ENCODE measurements around the gene GPR62. TPM values are rescaled to one million over a fixed set of nuclear protein-coding genes. Genes with fewer than 3 reads are reported as not detected.
A peak's percentile ranks its signal among the peaks of the same experiment; 100 is the strongest.

GPR62 gene
- total and polyA plus RNA-seq, 11 donors: 0.06 to 0.27 (median 0.20) TPM; not detected in 4

DNA sequence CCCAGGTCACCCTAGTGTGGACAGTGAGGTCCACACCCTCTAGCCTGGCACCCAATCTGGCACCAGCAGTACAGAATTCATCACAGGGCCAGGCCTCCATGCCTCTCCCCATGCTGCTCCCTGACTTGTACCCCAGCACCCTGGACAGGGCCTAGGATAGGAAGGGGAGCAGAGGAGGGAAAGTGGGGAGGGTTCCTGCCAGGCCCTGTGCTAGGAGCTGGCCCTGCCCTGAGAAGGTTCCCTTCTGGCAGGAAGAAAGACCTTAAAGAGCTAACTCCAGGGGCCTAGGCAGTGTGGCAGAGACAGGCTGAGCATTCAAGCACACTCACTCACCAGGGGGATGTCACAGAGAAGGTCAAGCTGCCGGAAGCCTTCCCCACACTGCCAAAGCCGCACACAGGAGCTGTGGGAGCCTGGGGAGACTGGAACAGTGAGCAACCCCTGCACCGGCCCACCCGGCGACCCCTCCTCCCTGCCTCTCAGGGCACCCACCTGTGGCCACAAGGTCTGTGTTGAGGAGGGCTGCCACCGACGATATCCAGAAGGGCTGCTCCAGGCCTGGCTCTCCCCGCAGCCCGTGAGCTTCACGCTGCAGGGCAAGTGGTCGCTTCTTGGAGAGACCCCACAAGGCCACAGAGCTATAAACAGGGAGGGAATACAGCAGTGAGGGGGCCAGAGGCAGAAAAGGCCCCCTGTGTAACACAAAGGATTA is 20.9 kb upstream of the GPR62 start:
- intact Hi-C loops (cut with DNase I): no loop called here
- DNase-seq (no peak), ATAC-seq (no peak)
- Histone ChIP-seq H3K9me3 (no peaks in the 10 kb centered on the region), H3K27ac (no peak overlapping the region), H3K4me1 (no peaks in the 10 kb centered on the region), H3K4me3 (no peak overlapping the region), H3K27me3 (no peaks in the 10 kb centered on the region), H3K36me3 (peaks cover 0 to 68% (median 48%) of the 10 kb centered on the region in 9 donors)
- no peak for TF ChIP-seq POLR2A (IDR thresholded peaks at IDR 0.05)
- TF ChIP-seq, protein P1, sequence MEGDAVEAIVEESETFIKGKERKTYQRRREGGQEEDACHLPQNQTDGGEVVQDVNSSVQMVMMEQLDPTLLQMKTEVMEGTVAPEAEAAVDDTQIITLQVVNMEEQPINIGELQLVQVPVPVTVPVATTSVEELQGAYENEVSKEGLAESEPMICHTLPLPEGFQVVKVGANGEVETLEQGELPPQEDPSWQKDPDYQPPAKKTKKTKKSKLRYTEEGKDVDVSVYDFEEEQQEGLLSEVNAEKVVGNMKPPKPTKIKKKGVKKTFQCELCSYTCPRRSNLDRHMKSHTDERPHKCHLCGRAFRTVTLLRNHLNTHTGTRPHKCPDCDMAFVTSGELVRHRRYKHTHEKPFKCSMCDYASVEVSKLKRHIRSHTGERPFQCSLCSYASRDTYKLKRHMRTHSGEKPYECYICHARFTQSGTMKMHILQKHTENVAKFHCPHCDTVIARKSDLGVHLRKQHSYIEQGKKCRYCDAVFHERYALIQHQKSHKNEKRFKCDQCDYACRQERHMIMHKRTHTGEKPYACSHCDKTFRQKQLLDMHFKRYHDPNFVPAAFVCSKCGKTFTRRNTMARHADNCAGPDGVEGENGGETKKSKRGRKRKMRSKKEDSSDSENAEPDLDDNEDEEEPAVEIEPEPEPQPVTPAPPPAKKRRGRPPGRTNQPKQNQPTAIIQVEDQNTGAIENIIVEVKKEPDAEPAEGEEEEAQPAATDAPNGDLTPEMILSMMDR (IDR thresholded peaks at IDR 0.05): no peak
- 89 to 98% (median 95%) methylated on average over 11 of the region's 11 CpGs for WGBS, 4 donors

DNA sequence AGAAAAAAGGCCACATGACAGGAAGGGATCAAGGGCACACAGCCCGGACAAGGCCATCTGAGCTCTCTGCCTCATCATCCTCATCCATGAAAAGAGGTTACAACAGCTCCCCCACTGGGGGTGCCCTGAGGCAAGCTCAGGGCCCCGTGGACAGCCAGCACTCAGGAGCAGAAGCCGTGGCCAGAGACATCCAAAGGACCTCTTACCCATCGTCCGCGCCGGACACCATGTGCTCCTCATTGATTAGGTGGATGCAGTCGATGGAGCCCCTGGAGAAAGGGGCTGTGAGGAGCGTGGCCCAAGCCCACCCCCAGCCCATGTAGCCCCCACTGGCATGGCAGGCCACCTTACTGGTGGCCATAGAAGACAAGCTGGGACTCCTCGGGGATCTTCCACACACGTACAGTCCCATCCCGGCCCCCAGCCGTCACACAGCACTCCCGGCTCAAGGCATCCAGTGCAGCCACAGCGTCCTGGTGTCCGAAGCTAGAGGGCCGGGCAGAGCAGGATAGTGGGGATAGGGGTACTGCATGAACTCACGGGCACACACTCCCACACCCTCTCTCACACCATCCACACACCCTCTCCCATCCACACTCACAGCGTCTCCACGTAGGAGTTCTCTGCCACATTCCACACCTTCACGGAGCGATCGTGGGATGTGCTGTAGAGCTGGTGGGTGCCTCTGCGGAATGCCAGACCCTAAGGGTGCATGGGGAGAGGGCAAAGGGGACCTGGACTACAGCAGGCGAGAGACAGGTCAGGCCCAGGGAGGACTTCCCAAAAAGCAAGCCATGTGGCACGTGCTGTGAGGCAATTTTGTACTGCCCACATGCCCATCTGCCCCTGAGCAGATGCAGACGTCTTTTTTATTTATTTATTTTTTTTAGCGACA is 19.9 kb upstream of the GPR62 start:
- Histone ChIP-seq H3K9me3 (no peaks in the 10 kb centered on the region), H3K27me3 (no peaks in the 10 kb centered on the region), H3K27ac (no peak overlapping the region), H3K4me1 (peaks cover 0 to 3% (median 0%) of the 10 kb centered on the region in 12 donors), H3K4me3 (no peak overlapping the region), H3K36me3 (peaks cover 0 to 69% (median 51%) of the 10 kb centered on the region in 9 donors)
- DNase-seq (peak in 1 of 5 donors; percentile 15), ATAC-seq (no peak)
- intact Hi-C loops (cut with DNase I): no loop called here
- TF ChIP-seq POLR2A (IDR thresholded peaks at IDR 0.05): no peak
- TF ChIP-seq, protein P1 (IDR thresholded peaks at IDR 0.05): no peak
- WGBS, 4 donors: 89 to 93% (median 92%) methylated on average over 25 to 28 of the region's 28 CpGs

DNA sequence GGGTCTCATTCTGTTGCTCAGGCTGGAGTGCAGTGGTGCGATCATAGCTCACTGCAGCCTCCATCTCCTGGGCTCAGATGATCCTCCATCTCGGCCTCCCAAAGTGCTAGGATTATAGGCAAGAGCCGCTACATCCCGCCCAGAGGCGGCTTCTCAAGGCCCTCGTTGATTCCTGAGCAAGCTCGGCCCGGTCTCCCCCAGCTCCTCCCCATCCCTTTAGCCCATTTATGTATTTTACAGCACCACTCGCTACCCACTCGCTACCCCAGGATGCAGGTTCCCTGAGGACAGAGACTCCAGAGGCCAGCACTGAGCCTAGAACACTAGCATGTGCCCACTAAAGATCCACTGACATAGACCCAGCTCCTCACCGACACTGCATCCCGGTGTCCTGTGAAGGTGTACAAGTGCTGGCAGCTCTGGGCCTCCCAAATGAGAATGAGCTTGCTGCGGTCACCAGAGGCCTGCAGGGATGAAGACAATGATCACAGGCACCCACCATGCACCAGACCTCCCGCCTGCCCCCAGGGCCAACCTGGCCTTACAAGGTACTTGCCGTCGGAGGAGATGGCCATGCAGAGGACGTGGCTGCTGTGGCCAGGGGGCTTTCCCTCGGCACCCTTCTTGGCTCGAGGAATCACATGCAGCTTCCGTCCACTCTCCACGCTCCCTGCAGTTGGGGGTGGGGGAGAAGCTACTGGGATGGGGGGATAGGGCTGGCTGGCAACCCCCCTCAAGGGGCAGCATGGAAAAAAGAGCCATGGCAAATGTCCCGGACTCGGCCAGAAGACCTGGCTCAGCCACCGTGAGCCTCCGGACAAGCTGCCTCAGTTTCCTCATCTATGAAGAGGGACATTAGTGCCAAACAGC is 19.1 kb upstream of the GPR62 start:
- Histone ChIP-seq H3K9me3 (no peaks in the 10 kb centered on the region), H3K36me3 (peaks cover 0 to 69% (median 51%) of the 10 kb centered on the region in 9 donors), H3K27me3 (no peaks in the 10 kb centered on the region), H3K27ac (no peak overlapping the region), H3K4me3 (no peak overlapping the region), H3K4me1 (peaks cover 0 to 12% (median 6%) of the 10 kb centered on the region in 12 donors)
- intact Hi-C loops (cut with DNase I): no loop called here
- TF ChIP-seq, protein P1 (IDR thresholded peaks at IDR 0.05): no peak
- TF ChIP-seq POLR2A (IDR thresholded peaks at IDR 0.05): no peak
- peak in 1 of 5 donors; percentile 14 for DNase-seq
- WGBS, 4 donors: 97 to 98% (median 97%) methylated on average over 24 to 25 of the region's 25 CpGs
- no peak for ATAC-seq
